GM19468 (cell line): ENCODE data around the gene PEX3.
"Not testable (repeated sequence)": the region's sequence is repeated elsewhere in the genome, so short reads cannot be mapped to it uniquely, and the experiment has no call there.

Experiments used
- ATAC-seq: cut with Tn5 transposase; IDR thresholded peaks from one replicate; pipeline ENCODE4 v1.9.1; 2021; ENCODE audit warnings: mild to moderate bottlenecking, moderate library complexity, moderate number of reproducible peaks; ENCODE audit not compliant: unreplicated experiment; ENCODE audit errors: extremely low read depth

The PEX3 gene

GRCh38 chr6:143443096-143443495 lies 7.5 kb upstream of the PEX3 start:
- ATAC-seq, result no peak

GRCh38 chr6:143447865-143448264 lies 2.7 kb upstream of the PEX3 start:
- ATAC-seq, result not testable (repeated sequence)

- ATAC-seq, result no peak
Measured at GRCh38 chr6:143449082-143449713, 1.4 kb upstream of the PEX3 start.

GRCh38 chr6:143449714-143450452 lies 722 bp upstream of the PEX3 start:
- ATAC-seq, result no peak

- no peak for ATAC-seq
Measured at GRCh38 chr6:143451531-143451930, 926 bp downstream of the PEX3 start.

GRCh38 chr6:143457563-143458359 lies 7.2 kb downstream of the PEX3 start:
- no peak for ATAC-seq

- ATAC-seq, result no peak
Measured at GRCh38 chr6:143465546-143465945, 14.9 kb downstream of the PEX3 start.

- no peak for ATAC-seq
Measured at GRCh38 chr6:143468026-143468425, 17.4 kb downstream of the PEX3 start.

GRCh38 chr6:143468823-143469222 lies 18.2 kb downstream of the PEX3 start:
- not testable (repeated sequence) for ATAC-seq

- ATAC-seq, result no peak
Measured at GRCh38 chr6:143471822-143472221, 21.2 kb downstream of the PEX3 start.

GRCh38 chr6:143476545-143476944 lies 25.9 kb downstream of the PEX3 start:
- ATAC-seq, result no peak

- no peak for ATAC-seq
Measured at GRCh38 chr6:143478479-143479062, 28.0 kb downstream of the PEX3 start.

GRCh38 chr6:143482593-143482992 lies 32.0 kb downstream of the PEX3 start:
- ATAC-seq, result no peak

- ATAC-seq, result no peak
Measured at GRCh38 chr6:143485967-143486366, 35.4 kb downstream of the PEX3 start.

GRCh38 chr6:143486752-143487151 lies 36.1 kb downstream of the PEX3 start:
- no peak for ATAC-seq

- no peak for ATAC-seq
Measured at GRCh38 chr6:143490244-143490643, 39.6 kb downstream of the PEX3 start.

GRCh38 chr6:143490775-143491174 lies 40.2 kb downstream of the PEX3 start:
- no peak for ATAC-seq

GRCh38 chr6:143496974-143497373 lies 46.4 kb downstream of the PEX3 start:
- no peak for ATAC-seq

- ATAC-seq, result no peak
Measured at GRCh38 chr6:143498428-143498827, 47.8 kb downstream of the PEX3 start.

GRCh38 chr6:143501851-143502250 lies 51.2 kb downstream of the PEX3 start:
- ATAC-seq, result no peak

GRCh38 chr6:143504369-143504768 lies 53.8 kb downstream of the PEX3 start:
- ATAC-seq, result no peak
